ENCODE data around the gene RRAS. TPM values are rescaled to one million over a fixed set of nuclear protein-coding genes. Genes with fewer than 3 reads are reported as not detected.

The RRAS gene
- polyA plus RNA-seq, 1 of the 3 experiments (the other 2 are of a cell fraction): 141 TPM

GRCh38 chr19:49664171-49665035 lies 24.5 kb upstream of the RRAS start (continued):
- TF ChIP-seq, protein P1, sequence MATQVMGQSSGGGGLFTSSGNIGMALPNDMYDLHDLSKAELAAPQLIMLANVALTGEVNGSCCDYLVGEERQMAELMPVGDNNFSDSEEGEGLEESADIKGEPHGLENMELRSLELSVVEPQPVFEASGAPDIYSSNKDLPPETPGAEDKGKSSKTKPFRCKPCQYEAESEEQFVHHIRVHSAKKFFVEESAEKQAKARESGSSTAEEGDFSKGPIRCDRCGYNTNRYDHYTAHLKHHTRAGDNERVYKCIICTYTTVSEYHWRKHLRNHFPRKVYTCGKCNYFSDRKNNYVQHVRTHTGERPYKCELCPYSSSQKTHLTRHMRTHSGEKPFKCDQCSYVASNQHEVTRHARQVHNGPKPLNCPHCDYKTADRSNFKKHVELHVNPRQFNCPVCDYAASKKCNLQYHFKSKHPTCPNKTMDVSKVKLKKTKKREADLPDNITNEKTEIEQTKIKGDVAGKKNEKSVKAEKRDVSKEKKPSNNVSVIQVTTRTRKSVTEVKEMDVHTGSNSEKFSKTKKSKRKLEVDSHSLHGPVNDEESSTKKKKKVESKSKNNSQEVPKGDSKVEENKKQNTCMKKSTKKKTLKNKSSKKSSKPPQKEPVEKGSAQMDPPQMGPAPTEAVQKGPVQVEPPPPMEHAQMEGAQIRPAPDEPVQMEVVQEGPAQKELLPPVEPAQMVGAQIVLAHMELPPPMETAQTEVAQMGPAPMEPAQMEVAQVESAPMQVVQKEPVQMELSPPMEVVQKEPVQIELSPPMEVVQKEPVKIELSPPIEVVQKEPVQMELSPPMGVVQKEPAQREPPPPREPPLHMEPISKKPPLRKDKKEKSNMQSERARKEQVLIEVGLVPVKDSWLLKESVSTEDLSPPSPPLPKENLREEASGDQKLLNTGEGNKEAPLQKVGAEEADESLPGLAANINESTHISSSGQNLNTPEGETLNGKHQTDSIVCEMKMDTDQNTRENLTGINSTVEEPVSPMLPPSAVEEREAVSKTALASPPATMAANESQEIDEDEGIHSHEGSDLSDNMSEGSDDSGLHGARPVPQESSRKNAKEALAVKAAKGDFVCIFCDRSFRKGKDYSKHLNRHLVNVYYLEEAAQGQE (IDR thresholded peaks at IDR 0.05; ENCODE audit: low read depth, low read length): no peak; the same call in 1 of the 2 replicates
- no peak for TF ChIP-seq RFX5 (IDR thresholded peaks at IDR 0.05; ENCODE audit: low read length)
- TF ChIP-seq SIN3A (IDR thresholded peaks at IDR 0.05; ENCODE audit: borderline replicate concordance, low read depth, low read length): peak; percentile 57; the same call in 1 of the 2 replicates
- no peak for TF ChIP-seq MEF2A (IDR thresholded peaks at IDR 0.05; ENCODE audit: borderline replicate concordance, low read depth)
- TF ChIP-seq GABPA (IDR thresholded peaks at IDR 0.05; ENCODE audit: low read depth): no peak
- peak; percentile 89 for TF ChIP-seq POLR2AphosphoS5 (IDR thresholded peaks at IDR 0.05; ENCODE audit: low read depth, low read length)
- TF ChIP-seq JUND (IDR thresholded peaks at IDR 0.05): no peak
- no peak; the same call in 1 of the 2 replicates for TF ChIP-seq TAF1 (IDR thresholded peaks at IDR 0.05; ENCODE audit: borderline replicate concordance, low read depth, low read length)
- no peak for TF ChIP-seq USF1 (IDR thresholded peaks at IDR 0.05; ENCODE audit: borderline replicate concordance, low read depth)
- TF ChIP-seq CHD2 (IDR thresholded peaks at IDR 0.05; ENCODE audit: low read length, partially characterized antibody): no peak
- no peak for TF ChIP-seq GATA2 (CRISPR knock-in tag; IDR thresholded peaks at IDR 0.05)
- TF ChIP-seq RCOR1 (IDR thresholded peaks at IDR 0.05; ENCODE audit: low read length): no peak
- TF ChIP-seq EZH2phosphoT487 (IDR thresholded peaks at IDR 0.05; ENCODE audit: borderline replicate concordance, low read depth): no peak

- Histone ChIP-seq H3K79me2 (ENCODE audit: insufficient read depth) (peaks cover 30% of the 10 kb centered on the region), H3K36me3 (replicated peaks in 1 of 2; ENCODE audit: control insufficient read depth in 1 of 2, insufficient read depth in 2 of 2, low read length in 1 of 2) (peaks cover 19 to 37% of the 10 kb centered on the region in 2 experiments), H4K20me1 (ENCODE audit: insufficient read depth) (no peaks in the 10 kb centered on the region), H3F3A (replicated peaks; ENCODE audit: insufficient read depth) (peaks cover 25% of the 10 kb centered on the region), H3K9me2 (no peaks in the 10 kb centered on the region), H3K27ac (ENCODE audit: low read depth in 2 of 2, low read length in 1 of 2) (no peak overlapping the region; a peak in 1 of 4 replicates), H3K9ac (no peak overlapping the region), H3K9me3 (no peaks in the 10 kb centered on the region), H3K4me2 (no peak overlapping the region), H3K27me3 (ENCODE audit: insufficient read depth) (no peaks in the 10 kb centered on the region), H3K4me3 (ENCODE audit: low read depth in 2 of 2, low read length in 1 of 2) (no peak overlapping the region), H2AFZ (ENCODE audit: low read depth) (no peak overlapping the region), H3K4me1 (ENCODE audit: control insufficient read depth in 1 of 2, insufficient read depth in 2 of 2, low read depth in 1 of 2, low read length in 1 of 2) (peaks cover 9 to 15% of the 10 kb centered on the region in 2 experiments; a peak in 3 of 4 replicates)
- ChIA-PET POLR2A (interaction anchor here (2.2 kb wide), 1 partner anchor 17 kb away, joined by 7 read pairs; no protein-coding TSS in a partner anchor), CTCF (interaction anchor here (9.4 kb wide), 1 partner anchor 13 kb away, joined by 78 read pairs; the partner anchor contains the start of gene PRMT1)
- 89% methylated on average over 6 of the region's 12 CpGs for WGBS (ENCODE audit: low lambda C conversion rate)
- TF ChIP-seq EZH2phosphoT487 (IDR thresholded peaks at IDR 0.05; ENCODE audit: borderline replicate concordance, low read depth): no peak
- TF ChIP-seq POLR2AphosphoS5 (IDR thresholded peaks at IDR 0.05; ENCODE audit: low read depth, low read length): no peak
- TF ChIP-seq, protein P1 (IDR thresholded peaks at IDR 0.05; ENCODE audit: low read depth, low read length): no peak
- TF ChIP-seq MXI1 (IDR thresholded peaks at IDR 0.05; ENCODE audit: low read depth, low read length): no peak
- no peak for TF ChIP-seq JUND (IDR thresholded peaks at IDR 0.05)
- no peak for DNase-seq
Measured at GRCh38 chr19:49663224-49663623, 23.3 kb upstream of the RRAS start.

All from SK-N-SH (cell line).